ENCODE results near the gene ST8SIA5. TPM values are rescaled to one million over a fixed set of nuclear protein-coding genes. Genes with fewer than 3 reads are reported as not detected.
A peak's percentile ranks its signal among the peaks of the same experiment; 100 is the strongest.

The ST8SIA5 gene
- total RNA-seq, 1 donor from 2014 or later = 0.56 TPM

- Mint-ChIP-seq H3K9me3 (ENCODE audit: unreplicated experiment) (peaks cover 6% of the 10 kb centered on the region), H3K36me3 (ENCODE audit: unreplicated experiment) (no peaks in the 10 kb centered on the region), H3K4me3 (ENCODE audit: unreplicated experiment) (no peak overlapping the region), H3K27me3 (ENCODE audit: unreplicated experiment) (no peaks in the 10 kb centered on the region), H3K27ac (ENCODE audit: unreplicated experiment) (no peak overlapping the region), H3K4me1 (ENCODE audit: low read depth, unreplicated experiment) (peaks cover 7% of the 10 kb centered on the region)
- no peak for DNase-seq
- TF ChIP-seq CTCF (IDR thresholded peaks at IDR 0.05; ENCODE audit: partially characterized antibody, unreplicated experiment) = no peak
Measured at GRCh38 chr18:46706968-46707367, 49.9 kb downstream of the ST8SIA5 start.

- Mint-ChIP-seq H3K27ac (ENCODE audit: unreplicated experiment) (no peak overlapping the region), H3K36me3 (ENCODE audit: unreplicated experiment) (no peaks in the 10 kb centered on the region), H3K27me3 (ENCODE audit: unreplicated experiment) (no peaks in the 10 kb centered on the region), H3K4me1 (ENCODE audit: low read depth, unreplicated experiment) (peaks cover 1% of the 10 kb centered on the region), H3K9me3 (ENCODE audit: unreplicated experiment) (no peaks in the 10 kb centered on the region), H3K4me3 (ENCODE audit: unreplicated experiment) (no peak overlapping the region)
- peak; percentile 40 for DNase-seq
- no peak for TF ChIP-seq CTCF (IDR thresholded peaks at IDR 0.05; ENCODE audit: partially characterized antibody, unreplicated experiment)
Measured at GRCh38 chr18:46705521-46705920, 51.3 kb downstream of the ST8SIA5 start.

- no peak for DNase-seq
- no peak overlapping the region for H3K4me3 Mint-ChIP-seq (ENCODE audit: unreplicated experiment)
- no peak overlapping the region for H3K27ac Mint-ChIP-seq (ENCODE audit: unreplicated experiment)
- H3K9me3 Mint-ChIP-seq (ENCODE audit: unreplicated experiment) = no peaks in the 10 kb centered on the region
- H3K27me3 Mint-ChIP-seq (ENCODE audit: unreplicated experiment) = no peaks in the 10 kb centered on the region
- peaks cover 1% of the 10 kb centered on the region for H3K4me1 Mint-ChIP-seq (ENCODE audit: low read depth, unreplicated experiment)
- no peak for TF ChIP-seq CTCF (IDR thresholded peaks at IDR 0.05; ENCODE audit: partially characterized antibody, unreplicated experiment)
- H3K36me3 Mint-ChIP-seq (ENCODE audit: unreplicated experiment) = no peaks in the 10 kb centered on the region
Measured at GRCh38 chr18:46704816-46705215, 52.0 kb downstream of the ST8SIA5 start.

GRCh38 chr18:46704189-46704588, 52.7 kb downstream of the ST8SIA5 start:
- Mint-ChIP-seq H3K9me3 (ENCODE audit: unreplicated experiment) (no peaks in the 10 kb centered on the region), H3K36me3 (ENCODE audit: unreplicated experiment) (no peaks in the 10 kb centered on the region), H3K4me3 (ENCODE audit: unreplicated experiment) (no peak overlapping the region), H3K27ac (ENCODE audit: unreplicated experiment) (no peak overlapping the region), H3K27me3 (ENCODE audit: unreplicated experiment) (no peaks in the 10 kb centered on the region), H3K4me1 (ENCODE audit: low read depth, unreplicated experiment) (no peaks in the 10 kb centered on the region)
- DNase-seq = no peak
- no peak for TF ChIP-seq CTCF (IDR thresholded peaks at IDR 0.05; ENCODE audit: partially characterized antibody, unreplicated experiment)

- TF ChIP-seq CTCF (IDR thresholded peaks at IDR 0.05; ENCODE audit: partially characterized antibody, unreplicated experiment) = no peak
- peaks cover 2% of the 10 kb centered on the region for H3K9me3 Mint-ChIP-seq (ENCODE audit: unreplicated experiment)
- H3K27me3 Mint-ChIP-seq (ENCODE audit: unreplicated experiment) = no peaks in the 10 kb centered on the region
- H3K4me1 Mint-ChIP-seq (ENCODE audit: low read depth, unreplicated experiment) = no peaks in the 10 kb centered on the region
- H3K27ac Mint-ChIP-seq (ENCODE audit: unreplicated experiment) = no peak overlapping the region
- no peak overlapping the region for H3K4me3 Mint-ChIP-seq (ENCODE audit: unreplicated experiment)
- no peak for DNase-seq
- H3K36me3 Mint-ChIP-seq (ENCODE audit: unreplicated experiment) = peaks cover under 1% of the 10 kb centered on the region
Measured at GRCh38 chr18:46702471-46702870, 54.4 kb downstream of the ST8SIA5 start.

Measured in glutamatergic neuron (in vitro differentiated cells).